HEK293 (cell line): ENCODE data around the gene TOP3B.

Source experiments
- RBAK ChIP-seq: fragments of 450-650 bp; formaldehyde crosslinking; IDR thresholded peaks from 2 replicates; pipeline ENCODE4 v1.5.1; 2016; ENCODE audit warnings: missing biosample characterization, missing genetic modification characterization
- SETDB1 ChIP-seq: IDR thresholded peaks from one replicate; pipeline ENCODE4 v1.6.1; 2017; ENCODE audit warnings: mild to moderate bottlenecking, low read length, moderate library complexity, mixed read lengths; ENCODE audit not compliant: insufficient read length
- ZBTB48 ChIP-seq: fragments of 450-650 bp; formaldehyde crosslinking; IDR thresholded peaks from 2 replicates; pipeline ENCODE4 v1.5.1; 2016; ENCODE audit warnings: missing biosample characterization, missing genetic modification characterization
- ZIC2 ChIP-seq: fragments of 450-650 bp; formaldehyde crosslinking; IDR thresholded peaks from 2 replicates; pipeline ENCODE4 v1.5.1; 2016; ENCODE audit warnings: missing biosample characterization, missing genetic modification characterization
- ZNF121 ChIP-seq: fragments of 450-650 bp; formaldehyde crosslinking; IDR thresholded peaks from 2 replicates; pipeline ENCODE4 v1.5.1; 2016; ENCODE audit warnings: missing biosample characterization, missing genetic modification characterization
- ZNF146 ChIP-seq: fragments of 450-650 bp; formaldehyde crosslinking; IDR thresholded peaks from 2 replicates; pipeline ENCODE4 v1.5.1; 2016; ENCODE audit warnings: missing biosample characterization, missing genetic modification characterization
- ZNF155 ChIP-seq: fragments of 450-650 bp; formaldehyde crosslinking; IDR thresholded peaks from 2 replicates; pipeline ENCODE4 v1.5.1; 2016; ENCODE audit warnings: missing biosample characterization, missing genetic modification characterization
- ZNF157 ChIP-seq: fragments of 450-650 bp; formaldehyde crosslinking; IDR thresholded peaks from 2 replicates; pipeline ENCODE4 v1.5.1; 2016; ENCODE audit warnings: missing biosample characterization, missing genetic modification characterization
- ZNF169 ChIP-seq: fragments of 450-650 bp; formaldehyde crosslinking; IDR thresholded peaks from 2 replicates; pipeline ENCODE4 v1.5.1; 2016; ENCODE audit warnings: missing biosample characterization, missing genetic modification characterization
- ZNF19 ChIP-seq: fragments of 450-650 bp; formaldehyde crosslinking; IDR thresholded peaks from 2 replicates; pipeline ENCODE4; 2016; ENCODE audit warnings: missing biosample characterization, missing genetic modification characterization, low read depth
- ZNF202 ChIP-seq: fragments of 450-650 bp; formaldehyde crosslinking; IDR thresholded peaks from 2 replicates; pipeline ENCODE4 v1.5.1; 2016; ENCODE audit warnings: missing biosample characterization, missing genetic modification characterization, borderline replicate concordance
- ZNF211 ChIP-seq: fragments of 450-650 bp; formaldehyde crosslinking; IDR thresholded peaks from 2 replicates; pipeline ENCODE4 v1.5.1; 2016; ENCODE audit warnings: low read depth, missing biosample characterization, missing genetic modification characterization
- ZNF223 ChIP-seq: fragments of 450-650 bp; formaldehyde crosslinking; IDR thresholded peaks from 2 replicates; pipeline ENCODE4 v1.5.1; 2016; ENCODE audit warnings: missing biosample characterization, missing genetic modification characterization
- ZNF24 ChIP-seq: fragments of 450-650 bp; formaldehyde crosslinking; IDR thresholded peaks from 2 replicates; pipeline ENCODE4 v1.5.1; 2016; ENCODE audit warnings: missing biosample characterization, missing genetic modification characterization
- ZNF266 ChIP-seq: fragments of 450-650 bp; formaldehyde crosslinking; IDR thresholded peaks from 2 replicates; pipeline ENCODE4 v1.5.1; 2016; ENCODE audit warnings: missing biosample characterization, missing genetic modification characterization, low read depth
- ZNF354C ChIP-seq: fragments of 450-650 bp; formaldehyde crosslinking; IDR thresholded peaks from 2 replicates; pipeline ENCODE4 v1.5.1; 2016; ENCODE audit warnings: missing biosample characterization, missing genetic modification characterization, low read depth, borderline replicate concordance
- ZNF391 ChIP-seq: fragments of 450-650 bp; formaldehyde crosslinking; IDR thresholded peaks from 2 replicates; pipeline ENCODE4 v1.5.1; 2016; ENCODE audit warnings: low read depth, missing biosample characterization, missing genetic modification characterization, borderline replicate concordance
- ZNF48 ChIP-seq: fragments of 450-650 bp; formaldehyde crosslinking; IDR thresholded peaks from 2 replicates; pipeline ENCODE4 v1.5.1; 2016; ENCODE audit warnings: missing biosample characterization, missing genetic modification characterization
- ZNF549 ChIP-seq: fragments of 450-650 bp; IDR thresholded peaks from 2 replicates; pipeline ENCODE4 v1.5.1; 2018; ENCODE audit warnings: missing biosample characterization, missing genetic modification characterization, mild to moderate bottlenecking, inconsistent platforms, moderate library complexity
- ZNF621 ChIP-seq: fragments of 450-650 bp; formaldehyde crosslinking; IDR thresholded peaks from 2 replicates; pipeline ENCODE4 v1.5.1; 2017; ENCODE audit warnings: missing biosample characterization, missing genetic modification characterization
- ZNF623 ChIP-seq: fragments of 450-650 bp; formaldehyde crosslinking; IDR thresholded peaks from 2 replicates; pipeline ENCODE4 v1.5.1; 2016; ENCODE audit warnings: missing biosample characterization, missing genetic modification characterization
- ZNF776 ChIP-seq: fragments of 450-650 bp; formaldehyde crosslinking; IDR thresholded peaks from 2 replicates; pipeline ENCODE4 v1.5.0; 2017; ENCODE audit warnings: missing biosample characterization, missing genetic modification characterization, borderline replicate concordance
- TF ChIP-seq, protein P1 (sequence below): fragments of 450-650 bp; formaldehyde crosslinking; IDR thresholded peaks from 2 replicates; pipeline ENCODE4 v1.5.1; 2016; ENCODE audit warnings: missing biosample characterization, missing genetic modification characterization
- TF ChIP-seq, protein P2 (sequence below): fragments of 450-650 bp; formaldehyde crosslinking; IDR thresholded peaks from 2 replicates; pipeline ENCODE4 v1.5.1; 2016; ENCODE audit warnings: missing biosample characterization, missing genetic modification characterization
- TF ChIP-seq, protein P3 (sequence below): fragments of 450-650 bp; formaldehyde crosslinking; IDR thresholded peaks from 2 replicates; pipeline ENCODE4 v1.5.1; 2016; ENCODE audit warnings: missing biosample characterization, missing genetic modification characterization
- TF ChIP-seq, protein P4 (sequence below): fragments of 450-650 bp; formaldehyde crosslinking; conservative IDR thresholded peaks from 2 replicates; pipeline ENCODE4 v1.5.1; 2016; ENCODE audit warnings: low read depth, missing biosample characterization, missing genetic modification characterization
- TF ChIP-seq, protein P5 (sequence below): fragments of 450-650 bp; formaldehyde crosslinking; IDR thresholded peaks from 2 replicates; pipeline ENCODE4 v1.5.1; 2016; ENCODE audit warnings: missing biosample characterization, missing genetic modification characterization

The TOP3B gene

DNA sequence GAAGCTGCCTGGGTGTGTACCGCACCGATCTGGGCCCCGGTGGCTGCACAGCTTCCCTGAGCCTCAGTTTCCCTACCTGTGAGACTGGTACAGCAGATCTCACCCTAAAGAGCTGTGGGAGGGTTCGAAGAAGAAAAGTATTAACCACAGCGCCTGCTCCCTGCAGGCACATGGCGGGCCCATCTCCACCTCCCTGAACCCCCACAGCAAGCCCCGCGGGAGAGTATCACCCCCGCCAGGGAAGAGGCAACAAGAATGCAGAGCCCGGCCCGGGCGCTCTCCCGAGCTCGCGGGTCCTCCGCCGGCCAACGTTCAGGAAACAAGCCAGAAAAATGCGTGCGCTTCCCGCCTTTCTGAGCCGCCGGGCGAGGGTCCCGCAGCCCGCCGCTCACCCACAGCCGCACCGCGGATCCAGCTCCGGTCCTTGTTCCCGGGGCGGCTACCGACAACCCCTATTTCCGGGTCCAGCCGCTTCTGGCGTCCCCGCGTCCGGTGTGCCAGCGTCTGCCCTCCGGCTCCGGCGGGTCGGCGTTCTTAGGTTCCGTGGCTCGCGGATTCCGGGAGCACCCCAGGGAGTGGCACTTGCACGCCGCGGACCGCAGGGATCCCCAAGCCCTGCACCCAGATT, at the start of gene TOP3B (continued):
- TF ChIP-seq, protein P1, sequence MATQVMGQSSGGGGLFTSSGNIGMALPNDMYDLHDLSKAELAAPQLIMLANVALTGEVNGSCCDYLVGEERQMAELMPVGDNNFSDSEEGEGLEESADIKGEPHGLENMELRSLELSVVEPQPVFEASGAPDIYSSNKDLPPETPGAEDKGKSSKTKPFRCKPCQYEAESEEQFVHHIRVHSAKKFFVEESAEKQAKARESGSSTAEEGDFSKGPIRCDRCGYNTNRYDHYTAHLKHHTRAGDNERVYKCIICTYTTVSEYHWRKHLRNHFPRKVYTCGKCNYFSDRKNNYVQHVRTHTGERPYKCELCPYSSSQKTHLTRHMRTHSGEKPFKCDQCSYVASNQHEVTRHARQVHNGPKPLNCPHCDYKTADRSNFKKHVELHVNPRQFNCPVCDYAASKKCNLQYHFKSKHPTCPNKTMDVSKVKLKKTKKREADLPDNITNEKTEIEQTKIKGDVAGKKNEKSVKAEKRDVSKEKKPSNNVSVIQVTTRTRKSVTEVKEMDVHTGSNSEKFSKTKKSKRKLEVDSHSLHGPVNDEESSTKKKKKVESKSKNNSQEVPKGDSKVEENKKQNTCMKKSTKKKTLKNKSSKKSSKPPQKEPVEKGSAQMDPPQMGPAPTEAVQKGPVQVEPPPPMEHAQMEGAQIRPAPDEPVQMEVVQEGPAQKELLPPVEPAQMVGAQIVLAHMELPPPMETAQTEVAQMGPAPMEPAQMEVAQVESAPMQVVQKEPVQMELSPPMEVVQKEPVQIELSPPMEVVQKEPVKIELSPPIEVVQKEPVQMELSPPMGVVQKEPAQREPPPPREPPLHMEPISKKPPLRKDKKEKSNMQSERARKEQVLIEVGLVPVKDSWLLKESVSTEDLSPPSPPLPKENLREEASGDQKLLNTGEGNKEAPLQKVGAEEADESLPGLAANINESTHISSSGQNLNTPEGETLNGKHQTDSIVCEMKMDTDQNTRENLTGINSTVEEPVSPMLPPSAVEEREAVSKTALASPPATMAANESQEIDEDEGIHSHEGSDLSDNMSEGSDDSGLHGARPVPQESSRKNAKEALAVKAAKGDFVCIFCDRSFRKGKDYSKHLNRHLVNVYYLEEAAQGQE (tag by site-specific recombination), result 0 out of 2 replicates have a peak, but pooled peaks have one; percentile 39
- TF ChIP-seq ZNF155 (tag by site-specific recombination) (no peak), ZNF157 (no peak), ZNF121 (tag by site-specific recombination) (no peak; the same call in 1 of the 2 replicates), ZNF266 (tag by site-specific recombination) (no peak), ZNF24 (tag by site-specific recombination) (peak; percentile 92; the same call in 1 of the 2 replicates), ZNF223 (no peak), ZNF549 (tag by site-specific recombination) (no peak), ZNF623 (tag by site-specific recombination) (no peak; the same call in 1 of the 2 replicates), ZNF169 (tag by site-specific recombination) (no peak), ZNF19 (tag by site-specific recombination) (no peak), ZNF146 (tag by site-specific recombination) (peak; percentile 46), SETDB1 (peak; percentile 47), ZNF621 (tag by site-specific recombination) (no peak), ZIC2 (peak; percentile 71), ZNF354C (tag by site-specific recombination) (no peak), ZNF211 (tag by site-specific recombination) (no peak), ZBTB48 (tag by site-specific recombination) (peak; percentile 83), ZNF48 (tag by site-specific recombination) (no peak), ZNF391 (peak; percentile 93; the same call in 1 of the 2 replicates), ZNF202 (tag by site-specific recombination) (no peak), ZNF776 (peak; percentile 82), RBAK (tag by site-specific recombination) (no peak)
- TF ChIP-seq, protein P2, sequence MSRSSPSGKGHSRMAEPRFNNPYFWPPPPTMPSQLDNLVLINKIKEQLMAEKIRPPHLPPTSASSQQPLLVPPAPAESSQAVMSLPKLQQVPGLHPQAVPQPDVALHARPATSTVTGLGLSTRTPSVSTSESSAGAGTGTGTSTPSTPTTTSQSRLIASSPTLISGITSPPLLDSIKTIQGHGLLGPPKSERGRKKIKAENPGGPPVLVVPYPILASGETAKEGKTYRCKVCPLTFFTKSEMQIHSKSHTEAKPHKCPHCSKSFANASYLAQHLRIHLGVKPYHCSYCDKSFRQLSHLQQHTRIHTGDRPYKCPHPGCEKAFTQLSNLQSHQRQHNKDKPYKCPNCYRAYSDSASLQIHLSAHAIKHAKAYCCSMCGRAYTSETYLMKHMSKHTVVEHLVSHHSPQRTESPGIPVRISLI (tag by site-specific recombination), result no peak
- TF ChIP-seq, protein P3, sequence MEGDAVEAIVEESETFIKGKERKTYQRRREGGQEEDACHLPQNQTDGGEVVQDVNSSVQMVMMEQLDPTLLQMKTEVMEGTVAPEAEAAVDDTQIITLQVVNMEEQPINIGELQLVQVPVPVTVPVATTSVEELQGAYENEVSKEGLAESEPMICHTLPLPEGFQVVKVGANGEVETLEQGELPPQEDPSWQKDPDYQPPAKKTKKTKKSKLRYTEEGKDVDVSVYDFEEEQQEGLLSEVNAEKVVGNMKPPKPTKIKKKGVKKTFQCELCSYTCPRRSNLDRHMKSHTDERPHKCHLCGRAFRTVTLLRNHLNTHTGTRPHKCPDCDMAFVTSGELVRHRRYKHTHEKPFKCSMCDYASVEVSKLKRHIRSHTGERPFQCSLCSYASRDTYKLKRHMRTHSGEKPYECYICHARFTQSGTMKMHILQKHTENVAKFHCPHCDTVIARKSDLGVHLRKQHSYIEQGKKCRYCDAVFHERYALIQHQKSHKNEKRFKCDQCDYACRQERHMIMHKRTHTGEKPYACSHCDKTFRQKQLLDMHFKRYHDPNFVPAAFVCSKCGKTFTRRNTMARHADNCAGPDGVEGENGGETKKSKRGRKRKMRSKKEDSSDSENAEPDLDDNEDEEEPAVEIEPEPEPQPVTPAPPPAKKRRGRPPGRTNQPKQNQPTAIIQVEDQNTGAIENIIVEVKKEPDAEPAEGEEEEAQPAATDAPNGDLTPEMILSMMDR, result no peak
- TF ChIP-seq, protein P4, sequence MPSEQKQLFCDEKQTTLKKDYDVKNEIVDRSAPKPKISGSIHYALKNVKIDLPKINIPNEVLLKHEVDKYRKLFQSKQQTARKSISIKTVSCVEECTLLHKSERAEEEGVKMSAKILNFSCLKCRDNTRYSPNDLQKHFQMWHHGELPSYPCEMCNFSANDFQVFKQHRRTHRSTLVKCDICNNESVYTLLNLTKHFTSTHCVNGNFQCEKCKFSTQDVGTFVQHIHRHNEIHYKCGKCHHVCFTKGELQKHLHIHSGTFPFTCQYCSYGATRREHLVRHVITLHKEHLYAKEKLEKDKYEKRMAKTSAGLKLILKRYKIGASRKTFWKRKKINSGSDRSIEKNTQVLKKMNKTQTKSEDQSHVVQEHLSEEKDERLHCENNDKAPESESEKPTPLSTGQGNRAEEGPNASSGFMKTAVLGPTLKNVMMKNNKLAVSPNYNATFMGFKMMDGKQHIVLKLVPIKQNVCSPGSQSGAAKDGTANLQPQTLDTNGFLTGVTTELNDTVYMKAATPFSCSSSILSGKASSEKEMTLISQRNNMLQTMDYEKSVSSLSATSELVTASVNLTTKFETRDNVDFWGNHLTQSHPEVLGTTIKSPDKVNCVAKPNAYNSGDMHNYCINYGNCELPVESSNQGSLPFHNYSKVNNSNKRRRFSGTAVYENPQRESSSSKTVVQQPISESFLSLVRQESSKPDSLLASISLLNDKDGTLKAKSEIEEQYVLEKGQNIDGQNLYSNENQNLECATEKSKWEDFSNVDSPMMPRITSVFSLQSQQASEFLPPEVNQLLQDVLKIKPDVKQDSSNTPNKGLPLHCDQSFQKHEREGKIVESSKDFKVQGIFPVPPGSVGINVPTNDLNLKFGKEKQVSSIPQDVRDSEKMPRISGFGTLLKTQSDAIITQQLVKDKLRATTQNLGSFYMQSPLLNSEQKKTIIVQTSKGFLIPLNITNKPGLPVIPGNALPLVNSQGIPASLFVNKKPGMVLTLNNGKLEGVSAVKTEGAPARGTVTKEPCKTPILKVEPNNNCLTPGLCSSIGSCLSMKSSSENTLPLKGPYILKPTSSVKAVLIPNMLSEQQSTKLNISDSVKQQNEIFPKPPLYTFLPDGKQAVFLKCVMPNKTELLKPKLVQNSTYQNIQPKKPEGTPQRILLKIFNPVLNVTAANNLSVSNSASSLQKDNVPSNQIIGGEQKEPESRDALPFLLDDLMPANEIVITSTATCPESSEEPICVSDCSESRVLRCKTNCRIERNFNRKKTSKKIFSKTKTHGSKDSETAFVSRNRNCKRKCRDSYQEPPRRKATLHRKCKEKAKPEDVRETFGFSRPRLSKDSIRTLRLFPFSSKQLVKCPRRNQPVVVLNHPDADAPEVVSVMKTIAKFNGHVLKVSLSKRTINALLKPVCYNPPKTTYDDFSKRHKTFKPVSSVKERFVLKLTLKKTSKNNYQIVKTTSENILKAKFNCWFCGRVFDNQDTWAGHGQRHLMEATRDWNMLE (tag by site-specific recombination), result peak; percentile 95
- TF ChIP-seq, protein P5, sequence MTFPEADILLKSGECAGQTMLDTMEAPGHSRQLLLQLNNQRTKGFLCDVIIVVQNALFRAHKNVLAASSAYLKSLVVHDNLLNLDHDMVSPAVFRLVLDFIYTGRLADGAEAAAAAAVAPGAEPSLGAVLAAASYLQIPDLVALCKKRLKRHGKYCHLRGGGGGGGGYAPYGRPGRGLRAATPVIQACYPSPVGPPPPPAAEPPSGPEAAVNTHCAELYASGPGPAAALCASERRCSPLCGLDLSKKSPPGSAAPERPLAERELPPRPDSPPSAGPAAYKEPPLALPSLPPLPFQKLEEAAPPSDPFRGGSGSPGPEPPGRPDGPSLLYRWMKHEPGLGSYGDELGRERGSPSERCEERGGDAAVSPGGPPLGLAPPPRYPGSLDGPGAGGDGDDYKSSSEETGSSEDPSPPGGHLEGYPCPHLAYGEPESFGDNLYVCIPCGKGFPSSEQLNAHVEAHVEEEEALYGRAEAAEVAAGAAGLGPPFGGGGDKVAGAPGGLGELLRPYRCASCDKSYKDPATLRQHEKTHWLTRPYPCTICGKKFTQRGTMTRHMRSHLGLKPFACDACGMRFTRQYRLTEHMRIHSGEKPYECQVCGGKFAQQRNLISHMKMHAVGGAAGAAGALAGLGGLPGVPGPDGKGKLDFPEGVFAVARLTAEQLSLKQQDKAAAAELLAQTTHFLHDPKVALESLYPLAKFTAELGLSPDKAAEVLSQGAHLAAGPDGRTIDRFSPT, result no peak
